Lower leg skin (tissue), 4 donors: ENCODE measurements around the gene WFS1. TPM values are rescaled to one million over a fixed set of nuclear protein-coding genes. Genes with fewer than 3 reads are reported as not detected.

Experiments
- DNase-seq, 2 donors: peaks; one replicate each; pipeline ENCODE4 v3.0.0-alpha.2; 2019; ENCODE audit warnings: low spot score in 2 of 2
- H3K4me3 ChIP-seq: fragments of 200-600 bp; sonication (generic); 2 replicates; pipeline ENCODE4 v1.5.1; 2017; ENCODE audit warnings: mild to moderate bottlenecking, low read depth; ENCODE audit not compliant: poor library complexity, severe bottlenecking
- CTCF ChIP-seq, 3 donors: fragments of 450-650 bp; IDR thresholded peaks; one replicate each; pipeline ENCODE4 v1.5.1; 2016; ENCODE audit warnings: antibody characterized with exemption in 3 of 3, mild to moderate bottlenecking in 3 of 3, moderate library complexity in 2 of 3
- POLR2A ChIP-seq, 2 donors: fragments of 450-650 bp; IDR thresholded peaks; one replicate each; pipeline ENCODE4 v1.6.1; 2016 to 2017; ENCODE audit warnings: antibody characterized with exemption in 2 of 2, mild to moderate bottlenecking in 1 of 2, moderate library complexity in 1 of 2
- WGBS, 2 donors: methylation state at CpG; one replicate each; pipeline ENCODE4 v1.1.5; 2018; 5-methylcytosine and 5-hydroxymethylcytosine counted together
- intact Hi-C: fragments of 100-400 bp; cut with DNase I; formaldehyde crosslinking; loops from one replicate; pipeline ENCODE4 v1.15.0; 2023; ENCODE audit warnings: low total_unique reads
- total RNA-seq, 4 donors: library from RNA; depleted of rRNA; stranded (reverse); fragments of >200 nt; gene quantifications; one replicate each; pipeline ENCODE4 v1.1.0, GENCODE V29; 2016

Gene WFS1
- total RNA-seq, 4 donors from 2014 or later: 39.4 to 48.6 (median 45.1) TPM

DNA sequence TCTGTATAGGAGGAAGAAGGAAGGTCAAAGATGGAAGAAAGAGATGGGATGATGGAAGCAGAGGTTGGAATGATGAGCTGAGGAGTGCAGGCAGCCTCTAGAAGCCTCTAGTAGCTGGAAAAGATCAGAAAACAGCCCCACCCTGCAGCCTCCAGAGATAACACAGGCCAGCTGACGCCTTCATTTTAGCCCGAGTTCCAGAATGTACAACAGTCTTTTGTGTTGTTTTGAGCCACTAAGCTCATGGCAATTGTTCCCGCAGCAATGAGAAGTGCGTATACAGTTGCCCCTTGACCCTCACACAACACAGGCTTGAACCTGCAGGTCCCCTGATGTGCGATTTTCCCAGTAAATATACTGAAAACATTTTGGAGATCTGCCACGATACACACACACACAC is 72.0 kb downstream of the WFS1 start:
- H3K4me3 ChIP-seq: no peak overlapping the region
- intact Hi-C loops: no loop called here
- TF ChIP-seq POLR2A (IDR thresholded peaks at IDR 0.05): no peak
- no peak for TF ChIP-seq CTCF (IDR thresholded peaks at IDR 0.05)
- no peak for DNase-seq
- WGBS, 2 donors: 76 to 85% methylated on average over 6 of the region's 6 CpGs

- H3K4me3 ChIP-seq: no peak overlapping the region
- no peak for DNase-seq
- intact Hi-C loops: no loop called here
- WGBS, 2 donors: 63 to 67% methylated on average over 23 of the region's 23 CpGs
- TF ChIP-seq POLR2A (IDR thresholded peaks at IDR 0.05) (no peak), CTCF (IDR thresholded peaks at IDR 0.05) (no peak)
These were observed 73.1 kb downstream of the WFS1 start for GRCh38 chr4:6342530-6343293.

- TF ChIP-seq POLR2A (IDR thresholded peaks at IDR 0.05): no peak
- TF ChIP-seq CTCF (IDR thresholded peaks at IDR 0.05): no peak
- H3K4me3 ChIP-seq: no peak overlapping the region
- intact Hi-C loops: no loop called here
- 65 to 71% methylated on average over 11 of the region's 11 CpGs for WGBS, 2 donors
- no peak for DNase-seq
These were observed 74.3 kb downstream of the WFS1 start for GRCh38 chr4:6343939-6344408.

DNA sequence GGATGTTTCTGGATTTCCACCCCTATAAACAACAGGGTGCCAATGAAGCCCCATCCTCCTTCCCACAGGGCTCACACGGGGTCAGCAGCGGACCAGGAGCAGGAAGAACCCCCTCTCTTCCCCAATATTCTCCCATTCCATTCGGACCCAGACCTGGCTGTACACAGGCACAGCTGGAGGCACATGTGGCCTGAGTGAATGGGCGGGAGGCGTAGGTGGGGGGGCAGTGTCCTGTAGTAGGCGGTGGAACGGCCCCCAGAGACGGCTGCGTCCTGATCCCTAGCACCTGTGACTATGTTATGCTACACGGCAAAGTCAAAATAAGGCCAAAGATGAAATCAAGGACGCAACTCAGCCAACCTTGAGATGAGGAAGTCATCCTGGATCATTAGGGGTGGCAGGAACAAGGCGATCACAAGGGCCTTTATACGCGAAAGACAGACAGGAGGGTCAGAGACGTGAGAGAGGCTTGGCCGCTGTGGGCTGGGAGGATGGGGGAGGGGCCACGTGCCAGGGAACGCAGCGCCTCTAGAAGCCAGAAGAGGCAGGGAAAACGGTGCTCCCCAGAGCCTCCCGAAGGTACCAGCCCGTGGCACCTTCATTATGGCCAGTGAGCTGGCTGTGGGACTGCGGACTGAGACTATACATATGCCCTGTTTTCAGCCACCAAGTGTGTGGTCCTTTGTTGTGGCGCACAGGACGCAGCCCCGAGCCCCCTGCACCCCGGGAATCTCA is 75.6 kb downstream of the WFS1 start:
- no peak for TF ChIP-seq POLR2A (IDR thresholded peaks at IDR 0.05)
- no peak for TF ChIP-seq CTCF (IDR thresholded peaks at IDR 0.05)
- 74 to 85% methylated on average over 27 of the region's 27 CpGs for WGBS, 2 donors
- intact Hi-C loops: no loop called here
- no peak for DNase-seq
- H3K4me3 ChIP-seq: no peak overlapping the region

DNA sequence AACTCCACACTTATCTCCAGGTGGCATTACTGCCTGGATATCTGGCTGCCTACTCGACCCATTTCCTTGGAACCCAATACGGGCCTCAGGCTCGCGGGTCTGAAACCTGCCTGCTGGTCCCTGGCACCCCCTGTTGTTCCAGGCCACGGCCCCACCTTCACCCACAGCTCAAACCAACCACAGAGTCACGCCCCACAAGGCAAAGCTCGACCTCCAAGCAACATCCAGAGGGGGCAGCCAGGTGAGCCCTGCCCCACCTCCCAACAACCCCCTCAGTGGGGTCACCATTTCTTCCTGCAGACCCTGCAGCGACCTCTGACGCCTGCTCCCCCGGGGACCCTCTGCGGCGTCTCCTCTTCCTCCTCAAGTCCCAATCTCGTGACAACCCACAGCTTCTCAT is 76.2 kb downstream of the WFS1 start:
- intact Hi-C loops: no loop called here
- DNase-seq: no peak
- TF ChIP-seq CTCF (IDR thresholded peaks at IDR 0.05) (no peak), POLR2A (IDR thresholded peaks at IDR 0.05) (no peak)
- no peak overlapping the region for H3K4me3 ChIP-seq
- 85 to 89% methylated on average over 13 of the region's 13 CpGs for WGBS, 2 donors
